PC-3 (cell line): ENCODE data around the gene UBE2QL1. TPM values are rescaled to one million over a fixed set of nuclear protein-coding genes. Genes with fewer than 3 reads are reported as not detected.

Experiments used
- ATAC-seq: fragments of 200-7000 bp; cut with Tn5 transposase; 2 replicates; pipeline ENCODE4 v1.9.1; 2020; ENCODE audit warnings: mild to moderate bottlenecking, moderate library complexity
- BruUV-seq: library from RNA; stranded (reverse); fragments of 400-500 nt; replicated peaks from 2 replicates; lab custom pipeline; 2021; lab: Mats Ljungman, UMichigan
- CTCF ChIA-PET: fragments of 300-600 bp; sonication (Branson Sonifier 250); formaldehyde crosslinking; loops from one replicate; lab custom pipeline; 2022; ENCODE audit warnings: antibody characterized with exemption; lab: Charles Lee
- POLR2A ChIA-PET: fragments of 300-600 bp; sonication (Branson Sonifier 250); formaldehyde crosslinking; loops from one replicate; lab custom pipeline; 2022; ENCODE audit warnings: antibody characterized with exemption; ENCODE audit not compliant: unreplicated experiment; lab: Charles Lee
- DNase-seq: peaks from one replicate; pipeline ENCODE4 v3.0.0-alpha.2; 2015
- H2AFZ ChIP-seq: fragments of 300-600 bp; sonication (generic); 2 replicates; pipeline ENCODE4 v1.6.0; 2016; ENCODE audit warnings: antibody characterized with exemption, low read length
- H3F3A ChIP-seq: fragments of 300-600 bp; sonication (generic); one replicate; pipeline ENCODE4 v1.6.0; 2017; ENCODE audit warnings: antibody characterized with exemption, low read length, control low read depth, mild to moderate bottlenecking; ENCODE audit not compliant: unreplicated experiment
- H3K27ac ChIP-seq: fragments of 300-600 bp; sonication (generic); 2 replicates; pipeline ENCODE4 v1.5.1; 2016; ENCODE audit warnings: mild to moderate bottlenecking, low read length
- H3K27me3 ChIP-seq: fragments of 300-600 bp; sonication (generic); 2 replicates; pipeline ENCODE4 v1.6.1; 2016; ENCODE audit warnings: low read length, mixed read lengths
- H3K36me3 ChIP-seq: fragments of 300-600 bp; sonication (generic); 2 replicates; pipeline ENCODE4 v1.6.1; 2016; ENCODE audit warnings: low read depth, mixed run types, low read length, mixed read lengths
- H3K4me1 ChIP-seq: fragments of 300-600 bp; sonication (generic); 2 replicates; pipeline ENCODE4 v1.5.1; 2016; ENCODE audit warnings: low read length; ENCODE audit not compliant: insufficient read depth
- H3K4me2 ChIP-seq: fragments of 300-600 bp; sonication (generic); 2 replicates; pipeline ENCODE4 v1.6.0; 2016; ENCODE audit warnings: low read length
- H3K4me3 ChIP-seq: fragments of 300-600 bp; sonication (generic); 2 replicates; pipeline ENCODE4 v1.5.1; 2016; ENCODE audit warnings: mild to moderate bottlenecking, low read length, mixed read lengths
- H3K79me2 ChIP-seq: fragments of 300-600 bp; sonication (generic); 2 replicates; pipeline ENCODE4 v1.6.1; 2017; ENCODE audit warnings: low read length, mixed read lengths
- H3K9ac ChIP-seq: fragments of 300-600 bp; sonication (generic); 2 replicates; pipeline ENCODE4 v1.6.0; 2016; ENCODE audit warnings: mild to moderate bottlenecking, low read length
- H3K9me2 ChIP-seq: fragments of 300-600 bp; sonication (generic); replicated peaks from 2 replicates; pipeline ENCODE4 v1.6.1; 2016; ENCODE audit warnings: mixed run types, low read length, mixed read lengths
- H3K9me3 ChIP-seq: fragments of 300-600 bp; sonication (generic); 2 replicates; pipeline ENCODE4 v1.6.1; 2016; ENCODE audit warnings: low read length, mixed read lengths
- H4K20me1 ChIP-seq: fragments of 300-600 bp; sonication (generic); 2 replicates; pipeline ENCODE4 v1.6.1; 2016; ENCODE audit warnings: low read length, mixed read lengths
- EZH2 ChIP-seq: fragments of 300-600 bp; sonication (generic); IDR thresholded peaks from one replicate; pipeline ENCODE4 v1.6.1; 2017; ENCODE audit warnings: antibody characterized with exemption, mild to moderate bottlenecking, low read length; ENCODE audit not compliant: unreplicated experiment
- EZH2phosphoT487 ChIP-seq: fragments of 300-600 bp; sonication (generic); IDR thresholded peaks from 2 replicates; pipeline ENCODE4 v1.6.1; 2018; ENCODE audit warnings: mild to moderate bottlenecking, antibody characterized with exemption, low read length, borderline replicate concordance
- intact Hi-C: fragments of 100-400 bp; cut with micrococcal nuclease; formaldehyde crosslinking; loops from 2 replicates; pipeline ENCODE4 v1.9.0; 2023
- total RNA-seq: library from RNA; depleted of rRNA; stranded (reverse); fragments of >200 nt; gene quantifications from 2 replicates; pipeline ENCODE4 v1.2.3, GENCODE V29; 2014
- TF ChIP-seq, protein P1 (sequence below): fragments of 300-600 bp; sonication (generic); conservative IDR thresholded peaks from 2 replicates; pipeline ENCODE4 v1.5.1; 2017; ENCODE audit warnings: antibody characterized with exemption, low read depth, mild to moderate bottlenecking, low read length

UBE2QL1 gene
- total RNA-seq, 1 experiment from 2014 or later = 8.8 TPM

DNA sequence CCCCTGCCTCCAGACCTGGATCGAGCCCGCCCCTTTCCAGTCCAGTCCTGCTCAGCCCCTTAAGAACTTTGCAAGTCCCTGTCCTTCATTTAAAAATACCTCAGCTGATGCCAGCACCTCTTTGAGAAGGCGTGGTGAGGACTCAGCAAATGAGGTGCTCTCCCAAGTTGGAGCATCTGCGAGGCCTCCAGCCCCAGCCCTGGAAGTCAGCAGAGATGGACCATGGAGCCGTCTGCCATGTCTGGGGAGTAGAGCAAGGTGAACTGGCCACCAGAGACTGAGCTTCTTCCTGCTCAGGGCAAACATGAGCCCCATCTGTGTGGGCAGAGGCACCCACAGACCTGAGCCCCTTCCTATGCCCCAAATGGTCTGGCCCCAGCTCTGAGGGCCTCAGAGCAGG, 71.5 kb downstream of the UBE2QL1 start:
- intact Hi-C loops = no loop called here
- H3K9ac ChIP-seq = no peak overlapping the region
- TF ChIP-seq EZH2phosphoT487 = no peak
- no peak for TF ChIP-seq EZH2
- TF ChIP-seq, protein P1, sequence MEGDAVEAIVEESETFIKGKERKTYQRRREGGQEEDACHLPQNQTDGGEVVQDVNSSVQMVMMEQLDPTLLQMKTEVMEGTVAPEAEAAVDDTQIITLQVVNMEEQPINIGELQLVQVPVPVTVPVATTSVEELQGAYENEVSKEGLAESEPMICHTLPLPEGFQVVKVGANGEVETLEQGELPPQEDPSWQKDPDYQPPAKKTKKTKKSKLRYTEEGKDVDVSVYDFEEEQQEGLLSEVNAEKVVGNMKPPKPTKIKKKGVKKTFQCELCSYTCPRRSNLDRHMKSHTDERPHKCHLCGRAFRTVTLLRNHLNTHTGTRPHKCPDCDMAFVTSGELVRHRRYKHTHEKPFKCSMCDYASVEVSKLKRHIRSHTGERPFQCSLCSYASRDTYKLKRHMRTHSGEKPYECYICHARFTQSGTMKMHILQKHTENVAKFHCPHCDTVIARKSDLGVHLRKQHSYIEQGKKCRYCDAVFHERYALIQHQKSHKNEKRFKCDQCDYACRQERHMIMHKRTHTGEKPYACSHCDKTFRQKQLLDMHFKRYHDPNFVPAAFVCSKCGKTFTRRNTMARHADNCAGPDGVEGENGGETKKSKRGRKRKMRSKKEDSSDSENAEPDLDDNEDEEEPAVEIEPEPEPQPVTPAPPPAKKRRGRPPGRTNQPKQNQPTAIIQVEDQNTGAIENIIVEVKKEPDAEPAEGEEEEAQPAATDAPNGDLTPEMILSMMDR = no peak
- H3K4me2 ChIP-seq = no peak overlapping the region
- POLR2A ChIA-PET = no interaction called here
- H3K9me3 ChIP-seq = no peaks in the 10 kb centered on the region
- no peak overlapping the region for H3K27ac ChIP-seq
- H3K4me1 ChIP-seq = no peaks in the 10 kb centered on the region
- ATAC-seq (no peak), DNase-seq (no peak)
- H3K27me3 ChIP-seq = peaks cover 13% of the 10 kb centered on the region
- no peaks in the 10 kb centered on the region for H3K36me3 ChIP-seq
- H3F3A ChIP-seq = no peaks in the 10 kb centered on the region
- CTCF ChIA-PET = no interaction called here
- no peak overlapping the region for H3K4me3 ChIP-seq
- no peaks in the 10 kb centered on the region for H3K9me2 ChIP-seq
- BruUV-seq = no TSS peak
- no peaks in the 10 kb centered on the region for H3K79me2 ChIP-seq
- no peaks in the 10 kb centered on the region for H4K20me1 ChIP-seq
- H2AFZ ChIP-seq = no peak overlapping the region

DNA sequence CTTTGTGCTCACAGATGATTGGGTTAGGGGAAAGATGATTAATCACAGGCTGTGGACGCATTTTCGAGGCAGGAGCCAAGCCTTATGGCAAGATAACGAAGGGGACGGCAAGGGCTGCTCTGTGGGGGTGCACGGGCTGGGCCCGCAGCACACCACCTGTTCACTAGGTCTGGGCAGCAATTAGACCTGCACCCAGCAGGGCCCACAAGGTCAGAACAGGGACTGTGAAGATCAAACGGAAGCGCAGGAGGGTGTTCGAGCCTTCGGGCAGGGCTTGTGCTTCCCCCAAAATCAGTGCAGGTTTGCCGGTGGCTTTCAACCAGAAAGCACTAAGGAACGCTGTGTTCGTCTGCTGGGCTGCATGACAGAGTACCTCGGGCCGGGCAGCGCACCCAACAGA, 73.7 kb downstream of the UBE2QL1 start:
- H3K9me2 ChIP-seq = no peaks in the 10 kb centered on the region
- H3K4me1 ChIP-seq = no peaks in the 10 kb centered on the region
- H3F3A ChIP-seq = no peaks in the 10 kb centered on the region
- POLR2A ChIA-PET = no interaction called here
- no peak overlapping the region for H3K27ac ChIP-seq
- no peak overlapping the region for H3K4me2 ChIP-seq
- H2AFZ ChIP-seq = no peak overlapping the region
- no peak overlapping the region for H3K9ac ChIP-seq
- TF ChIP-seq, protein P1 = no peak
- no peak for TF ChIP-seq EZH2
- H3K79me2 ChIP-seq = no peaks in the 10 kb centered on the region
- H3K27me3 ChIP-seq = peaks cover 13% of the 10 kb centered on the region
- no TSS peak for BruUV-seq
- no peaks in the 10 kb centered on the region for H4K20me1 ChIP-seq
- no peak for ATAC-seq
- H3K9me3 ChIP-seq = no peaks in the 10 kb centered on the region
- CTCF ChIA-PET = interaction anchor here (0.5 kb wide), 1 partner anchor 949 kb away, joined by 4 read pairs; no protein-coding TSS in a partner anchor
- DNase-seq = no peak
- no peak overlapping the region for H3K4me3 ChIP-seq
- H3K36me3 ChIP-seq = no peaks in the 10 kb centered on the region
- intact Hi-C loops = no loop called here

DNA sequence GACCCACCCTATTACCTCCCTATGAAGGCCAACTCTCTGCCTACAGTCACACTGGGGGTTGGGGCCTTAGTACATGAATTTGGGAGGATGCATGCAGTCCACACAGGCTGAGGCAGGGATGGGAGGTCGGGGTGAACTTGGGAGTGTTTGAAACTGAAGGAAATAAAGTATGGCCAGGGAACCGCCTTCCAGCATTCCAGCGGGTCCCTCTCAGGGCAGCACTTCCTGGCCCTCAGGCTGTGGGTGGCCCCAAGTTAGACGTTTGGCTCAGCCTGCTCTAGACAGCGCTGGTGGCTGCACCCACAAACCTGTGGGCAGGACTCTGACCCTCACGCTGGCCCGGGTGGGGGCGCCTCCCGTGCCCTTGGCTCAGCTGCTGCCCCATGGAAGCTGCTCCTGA, 74.3 kb downstream of the UBE2QL1 start:
- H3K4me1 ChIP-seq = no peaks in the 10 kb centered on the region
- no peaks in the 10 kb centered on the region for H3K9me2 ChIP-seq
- no TSS peak for BruUV-seq
- ChIA-PET POLR2A (no interaction called here), CTCF (no interaction called here)
- ATAC-seq (no peak), DNase-seq (no peak)
- H3K79me2 ChIP-seq = no peaks in the 10 kb centered on the region
- H3K9me3 ChIP-seq = no peaks in the 10 kb centered on the region
- H3K27ac ChIP-seq = no peak overlapping the region
- no peak overlapping the region for H3K9ac ChIP-seq
- TF ChIP-seq, protein P1 = no peak
- H3K36me3 ChIP-seq = no peaks in the 10 kb centered on the region
- intact Hi-C loops = no loop called here
- no peak overlapping the region for H3K4me3 ChIP-seq
- no peaks in the 10 kb centered on the region for H3F3A ChIP-seq
- H3K4me2 ChIP-seq = no peak overlapping the region
- H3K27me3 ChIP-seq = peaks cover 18% of the 10 kb centered on the region
- H4K20me1 ChIP-seq = no peaks in the 10 kb centered on the region
- no peak overlapping the region for H2AFZ ChIP-seq
